Prostate gland (tissue), 2 donors: ENCODE results near the gene PLCB4.

Source experiments
- CTCF ChIP-seq, 4 experiments: fragments of 200-600 bp in 2 of 4; fragments of 450-650 bp in 2 of 4; sonication (generic) in 2 of 4; IDR thresholded peaks; 1 replicate in 3 of 4; 2 replicates in 1 of 4; pipeline ENCODE4 v1.5.1; 2016 to 2019; ENCODE audit warnings: antibody characterized with exemption in 4 of 4, mild to moderate bottlenecking in 2 of 4, moderate library complexity in 2 of 4
- POLR2AphosphoS5 ChIP-seq: sonication (generic); formaldehyde crosslinking; IDR thresholded peaks from one replicate; pipeline ENCODE4 v1.6.1; 2017; ENCODE audit warnings: antibody characterized with exemption

GRCh38 chr20:9223296-9223695, 154.4 kb downstream of the PLCB4 start:
- TF ChIP-seq CTCF (IDR thresholded peaks at IDR 0.05) (no peak), POLR2AphosphoS5 (no peak)
